NB4 (cell line): ENCODE data around the gene SBNO2.

Source experiments
- CTCF ChIP-seq: IDR thresholded peaks from one replicate; pipeline ENCODE4 v1.5.1; 2012; ENCODE audit warnings: low read depth, low read length
- MYC ChIP-seq: IDR thresholded peaks from 2 replicates; pipeline ENCODE4 v1.6.1; 2011; ENCODE audit warnings: low read depth, low read length
- POLR2A ChIP-seq: IDR thresholded peaks from 2 replicates; pipeline ENCODE4 v1.6.1; 2011; ENCODE audit warnings: mild to moderate bottlenecking; ENCODE audit not compliant: insufficient read length; ENCODE audit errors: extremely low read depth
- TF ChIP-seq, protein P1 (sequence below): IDR thresholded peaks from 2 replicates; pipeline ENCODE4 v1.6.1; 2011; ENCODE audit warnings: low read depth, low read length

- TF ChIP-seq CTCF (no peak), MYC (no peak), POLR2A (no peak)
- TF ChIP-seq, protein P1, sequence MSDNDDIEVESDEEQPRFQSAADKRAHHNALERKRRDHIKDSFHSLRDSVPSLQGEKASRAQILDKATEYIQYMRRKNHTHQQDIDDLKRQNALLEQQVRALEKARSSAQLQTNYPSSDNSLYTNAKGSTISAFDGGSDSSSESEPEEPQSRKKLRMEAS = no peak
Observed at GRCh38 chr19:1086613-1087012, 87.5 kb downstream of the SBNO2 start.
